Activated CD4-positive, CD25-positive, alpha-beta regulatory T cell treated with anti-CD3 and anti-CD28 coated beads, Interleukin-2, amount 50 U/mL, for 24 hours (primary cell): Measurements from ENCODE around the gene PCSK6.
A peak's percentile ranks its signal among the peaks of the same experiment; 100 is the strongest.

ENCODE experiments used
- ATAC-seq, 2 donors: fragments of 150-1000 bp; cut with Tn5 transposase; one replicate each; pipeline ENCODE4 v1.10.0; 2021; ENCODE audit warnings: mild to moderate bottlenecking in 1 of 2, moderate library complexity in 1 of 2

Gene PCSK6

DNA sequence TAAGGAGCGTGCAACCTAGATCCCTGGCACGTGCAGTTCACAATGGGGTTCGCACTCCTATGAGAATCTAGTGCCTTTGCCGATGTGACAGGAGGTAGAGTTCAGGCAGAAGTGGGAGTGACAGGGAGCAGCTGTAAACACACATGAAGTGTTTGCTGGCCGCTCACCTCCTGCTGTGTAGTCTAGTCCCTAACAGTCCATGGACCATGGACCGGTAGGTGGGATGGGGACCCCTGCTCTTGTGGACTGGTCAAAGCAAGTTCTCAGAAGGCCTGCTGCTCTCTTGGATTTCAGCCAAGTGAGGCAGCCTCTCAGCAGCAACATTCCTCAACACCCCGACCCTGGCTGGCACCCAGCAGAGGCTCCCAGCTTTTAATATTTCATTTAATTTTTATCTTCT, 136.3 kb downstream of the PCSK6 start:
- ATAC-seq = no peak

DNA sequence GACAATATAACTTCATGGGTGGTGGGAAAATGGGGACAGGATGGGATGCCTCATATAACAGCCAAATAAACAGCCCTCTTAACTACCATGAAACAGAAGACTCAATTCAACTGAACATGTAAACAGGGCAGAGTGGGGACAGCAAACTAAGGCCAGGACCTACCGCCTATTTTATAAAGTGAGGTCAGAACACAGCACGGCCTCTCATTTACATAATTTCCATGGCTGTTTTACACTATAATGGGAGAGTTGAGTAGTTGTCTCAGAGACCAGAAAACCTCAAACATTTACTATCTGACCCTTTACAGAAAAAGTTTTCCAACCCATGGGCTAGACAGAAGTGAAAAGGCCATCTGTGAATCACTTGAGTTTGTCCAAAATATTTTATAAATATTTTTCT, 137.8 kb downstream of the PCSK6 start:
- ATAC-seq = no peak

DNA sequence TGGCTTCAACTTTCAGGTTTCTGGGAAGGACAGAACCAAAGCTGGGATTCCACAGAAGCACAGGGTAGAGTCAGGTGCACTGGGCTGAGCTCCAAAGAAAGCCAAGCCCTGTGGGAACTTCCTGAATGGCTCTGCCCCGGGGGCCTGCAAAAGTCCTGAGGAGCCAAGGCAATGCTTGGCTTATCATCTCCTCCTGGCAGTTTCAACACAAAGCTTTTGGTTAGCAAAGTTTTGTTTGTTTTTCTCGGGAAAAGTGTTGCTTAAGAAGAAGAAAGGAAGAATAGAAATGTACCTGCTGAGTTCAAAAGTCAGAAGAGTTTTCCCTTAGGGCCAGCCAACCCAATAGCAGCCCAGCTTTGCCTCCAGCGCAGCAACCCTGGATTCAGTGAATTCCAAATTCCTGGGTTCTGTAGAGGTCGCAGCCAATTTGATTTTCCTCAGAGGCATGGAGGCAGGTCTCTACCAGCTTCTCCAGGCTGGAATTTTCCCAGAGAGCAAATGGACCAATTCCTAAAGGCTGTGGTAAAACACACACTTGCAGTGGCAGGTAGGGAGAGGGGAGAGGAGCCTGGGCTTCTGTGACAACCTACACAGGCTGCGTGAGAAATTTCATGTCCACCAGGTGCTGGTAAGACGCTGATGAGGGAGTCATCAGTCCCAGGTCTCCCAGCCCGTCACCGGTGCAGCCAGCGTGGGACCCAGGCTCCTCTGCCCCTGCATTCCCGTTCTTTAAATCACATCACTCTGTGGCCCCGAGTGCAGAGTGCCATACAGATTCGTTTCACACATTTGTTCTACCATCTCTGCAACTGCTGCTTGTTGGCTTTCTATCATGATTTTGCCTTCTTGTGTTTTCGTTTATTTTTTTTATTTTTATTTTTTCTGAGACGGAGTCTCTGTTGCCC, 140.2 kb downstream of the PCSK6 start:
- ATAC-seq = no peak

DNA sequence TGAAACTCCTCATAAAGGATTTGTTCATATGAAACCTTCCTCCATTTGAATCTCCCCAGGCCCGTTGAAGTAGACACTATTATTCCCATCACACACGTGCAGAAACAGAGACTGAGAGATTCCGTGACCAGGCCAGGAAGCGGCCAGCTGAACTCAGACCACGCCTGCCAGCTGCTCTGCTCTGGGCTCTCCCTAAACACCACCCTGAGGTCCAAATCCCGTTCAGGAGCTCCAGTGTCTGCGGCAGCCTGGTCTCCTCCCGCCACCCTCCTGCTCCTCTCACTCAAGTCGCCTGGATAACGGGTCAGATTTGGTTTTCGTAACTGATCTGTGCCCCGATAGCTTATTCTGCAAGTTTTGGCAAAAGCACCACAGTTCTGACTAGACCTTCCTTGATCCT, 140.9 kb downstream of the PCSK6 start:
- ATAC-seq = no peak

DNA sequence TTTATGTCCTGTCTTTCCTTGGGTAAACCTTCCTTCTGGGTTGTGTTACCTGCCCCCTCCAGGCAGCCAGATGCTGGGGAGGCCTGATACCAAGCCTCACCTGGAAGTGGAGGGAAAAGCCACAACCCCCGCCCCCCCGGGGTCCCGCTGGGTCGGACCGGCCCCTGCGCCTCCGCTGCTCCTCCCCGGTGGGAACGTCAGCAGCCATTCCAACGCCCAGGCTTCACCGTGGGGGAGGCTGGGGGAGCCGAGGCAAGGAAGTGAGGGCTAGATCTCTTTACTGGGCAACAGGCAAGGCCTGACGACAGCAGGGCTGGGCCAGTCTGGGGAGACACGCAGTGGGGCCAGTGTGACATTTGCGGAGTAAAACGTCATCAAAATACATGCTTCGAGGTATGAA, 141.5 kb downstream of the PCSK6 start:
- ATAC-seq = no peak

DNA sequence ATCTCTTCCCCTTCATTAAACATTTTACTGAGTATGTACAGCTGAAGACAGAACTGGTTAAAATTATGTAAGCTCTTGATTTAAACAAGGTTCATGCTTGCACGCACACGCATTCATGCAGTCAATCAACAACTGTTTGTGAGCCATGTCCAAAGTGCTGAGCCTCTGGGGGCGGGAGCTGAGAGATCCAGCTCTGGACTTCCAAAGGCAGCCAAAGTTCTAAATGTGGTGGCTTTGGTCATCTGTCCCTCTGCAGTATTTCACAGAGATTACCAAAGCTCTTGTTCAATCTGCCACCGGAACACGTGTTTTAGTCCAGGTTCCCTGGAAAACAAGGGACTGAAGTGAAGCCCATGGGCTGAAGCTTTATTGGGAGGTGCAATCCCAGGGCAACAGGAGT, 142.1 kb downstream of the PCSK6 start:
- no peak for ATAC-seq

DNA sequence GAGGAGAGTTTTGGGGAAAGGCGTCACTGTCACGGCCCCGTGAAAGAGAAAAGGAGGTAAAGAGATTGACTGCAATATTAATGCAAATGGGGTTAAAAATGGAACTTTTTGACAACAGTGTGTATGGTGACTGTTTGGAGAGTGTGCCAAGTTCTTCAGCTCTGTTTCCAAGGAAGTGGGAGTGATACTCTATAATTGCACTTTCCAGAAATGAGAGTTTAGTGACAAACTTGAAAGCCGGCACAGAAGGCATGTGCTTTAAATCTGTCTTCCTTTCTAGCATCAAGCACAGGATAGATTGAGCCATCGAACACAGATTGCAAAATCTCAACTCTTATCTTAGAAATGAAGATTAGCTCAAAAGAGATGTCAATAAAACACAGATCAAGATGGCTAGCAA, 142.6 kb downstream of the PCSK6 start:
- no peak for ATAC-seq

DNA sequence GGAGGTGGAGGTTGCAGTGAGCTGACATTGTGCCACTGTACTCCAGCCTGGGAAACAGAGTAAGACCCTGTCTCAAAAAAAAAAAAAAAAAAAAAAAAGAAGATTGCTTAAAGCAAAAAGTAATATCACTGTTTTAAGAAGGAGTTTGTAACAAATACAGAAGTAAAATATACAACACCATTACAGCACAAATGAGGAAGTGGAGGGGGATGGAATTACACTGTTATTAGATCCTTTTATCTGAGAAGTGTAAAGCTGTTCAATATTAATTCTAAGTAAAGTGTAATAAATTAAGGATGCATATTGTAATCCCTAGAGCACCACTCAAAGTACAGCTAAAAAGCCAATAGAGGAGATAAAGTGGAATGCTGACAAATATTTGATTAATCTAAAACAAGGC, 147.5 kb downstream of the PCSK6 start:
- no peak for ATAC-seq

DNA sequence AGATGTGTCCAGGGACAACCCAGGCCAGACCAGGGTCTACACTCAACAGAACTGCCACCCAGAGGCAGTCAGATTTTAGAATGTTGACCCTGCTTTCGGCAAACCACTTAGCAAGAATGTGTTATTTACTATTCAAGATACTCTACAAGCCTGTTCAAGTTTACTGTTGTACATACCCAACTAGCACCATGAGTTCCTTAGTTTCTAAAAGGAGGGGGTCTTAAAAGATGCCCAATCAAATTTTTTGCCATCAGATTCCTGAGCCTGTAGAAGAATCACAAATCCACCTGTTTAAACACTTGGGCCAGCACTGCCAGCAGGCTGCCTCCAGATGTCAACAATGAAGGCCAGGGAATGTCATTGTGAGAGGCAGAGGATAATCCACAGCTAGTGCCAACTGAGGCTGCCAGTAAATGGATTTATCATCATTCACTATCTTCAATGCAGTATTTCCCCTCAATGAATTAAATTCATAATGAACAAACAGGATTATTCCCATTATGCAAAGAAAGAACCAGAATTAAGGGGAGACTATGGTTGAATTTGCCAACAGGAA, 150.9 kb downstream of the PCSK6 start:
- ATAC-seq = no peak

DNA sequence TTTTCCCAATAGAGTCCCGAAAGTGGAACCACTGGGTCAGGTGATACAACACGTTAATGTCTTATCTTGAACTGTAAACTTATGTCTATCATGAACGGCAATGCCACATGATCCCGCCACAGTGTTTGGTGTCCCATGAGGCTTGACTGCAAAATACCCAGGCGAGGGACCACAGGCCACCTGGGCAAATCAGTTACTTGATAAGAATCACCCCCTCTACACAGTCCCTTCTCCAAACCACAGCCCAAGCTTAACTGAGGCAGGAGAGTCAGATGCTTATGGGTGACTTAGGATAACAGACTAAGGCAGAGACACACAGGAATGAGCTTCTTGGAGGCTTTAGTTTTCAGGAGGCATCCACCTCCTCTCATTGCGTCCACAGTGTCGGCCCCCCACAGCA, 151.5 kb downstream of the PCSK6 start:
- no peak for ATAC-seq

DNA sequence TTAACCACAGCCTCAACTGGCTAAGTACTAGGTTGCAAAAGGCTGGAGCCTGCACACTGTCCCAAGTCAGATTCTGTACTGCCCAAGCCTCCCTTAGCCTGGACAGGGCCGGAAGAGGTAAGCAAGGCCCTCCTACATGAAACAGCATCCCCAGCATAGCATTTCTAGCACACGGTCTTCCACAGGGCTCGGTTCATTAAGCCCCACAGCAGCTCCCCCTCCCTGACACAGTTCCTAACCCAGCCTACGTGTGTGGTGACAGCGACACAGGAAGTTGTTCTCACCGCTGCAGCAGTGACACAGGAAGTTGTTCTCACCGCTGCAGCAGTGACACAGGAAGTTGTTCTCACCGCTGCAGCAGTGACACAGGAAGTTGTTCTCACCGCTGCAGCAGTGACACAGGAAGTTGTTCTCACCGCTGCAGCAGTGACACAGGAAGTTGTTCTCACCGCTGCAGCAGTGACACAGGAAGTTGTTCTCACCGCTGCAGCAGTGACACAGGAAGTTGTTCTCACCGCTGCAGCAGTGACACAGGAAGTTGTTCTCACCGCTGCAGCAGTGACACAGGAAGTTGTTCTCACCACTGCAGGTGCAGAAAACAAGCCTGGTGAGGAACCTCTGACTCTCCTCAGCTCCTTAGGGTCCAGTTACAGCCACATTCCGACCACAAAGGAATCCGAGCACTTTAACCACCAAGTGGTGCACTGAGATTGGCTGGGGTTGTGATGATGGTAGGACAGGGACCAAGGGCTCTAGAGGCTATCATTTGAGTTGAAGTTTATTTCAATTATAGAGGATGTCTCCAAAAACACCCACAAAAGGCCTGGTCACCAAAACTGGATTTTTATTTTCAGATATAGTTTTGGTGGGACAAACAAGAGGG, 155.4 kb downstream of the PCSK6 start:
- ATAC-seq = peak; percentile 86 to 93

DNA sequence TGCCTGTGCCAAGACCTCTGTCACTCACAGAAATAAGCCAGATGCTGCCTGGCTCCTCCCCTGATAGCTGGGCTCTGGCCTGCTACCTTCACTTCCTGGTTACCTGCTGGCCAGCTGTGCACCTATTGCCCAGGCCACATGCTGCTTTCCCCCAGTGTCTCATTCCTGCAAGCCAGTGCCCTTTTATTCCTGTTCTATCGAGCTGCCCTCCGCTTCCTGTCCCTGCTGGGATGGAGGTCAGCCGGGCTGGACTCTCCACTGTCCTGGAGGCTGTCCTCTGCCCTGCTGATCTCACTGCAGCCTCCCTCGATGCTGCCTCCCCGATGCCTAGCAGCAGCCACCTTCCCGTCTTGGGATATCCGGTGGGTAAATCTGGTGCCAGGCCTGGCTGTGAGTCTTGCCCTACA, 157.4 kb downstream of the PCSK6 start:
- no peak for ATAC-seq

DNA sequence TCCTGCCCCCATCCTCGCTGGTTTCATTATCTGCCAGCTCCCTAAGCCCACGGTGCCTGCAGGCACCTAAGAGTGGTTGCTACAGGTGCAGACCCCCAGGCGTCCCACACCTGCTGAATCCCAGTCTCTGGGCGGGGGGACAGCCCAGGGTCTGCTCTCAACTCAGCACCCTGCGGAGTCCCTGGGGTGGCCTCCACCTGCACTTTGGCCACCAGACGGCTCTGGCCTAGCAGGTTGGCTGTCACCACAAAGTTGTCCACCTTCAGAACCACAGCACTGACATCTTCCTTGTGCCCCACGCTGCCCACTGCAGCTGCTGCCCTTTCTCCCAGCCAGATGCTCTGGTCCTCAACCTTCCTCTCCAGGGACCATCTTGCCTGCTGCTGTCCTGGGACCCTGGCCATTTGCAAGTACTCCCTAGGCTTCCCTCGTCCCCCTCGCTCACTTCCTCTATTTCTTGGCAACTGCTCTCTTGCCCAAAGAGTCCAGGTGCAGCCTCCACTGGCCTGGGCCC, 159.6 kb downstream of the PCSK6 start:
- no peak for ATAC-seq

DNA sequence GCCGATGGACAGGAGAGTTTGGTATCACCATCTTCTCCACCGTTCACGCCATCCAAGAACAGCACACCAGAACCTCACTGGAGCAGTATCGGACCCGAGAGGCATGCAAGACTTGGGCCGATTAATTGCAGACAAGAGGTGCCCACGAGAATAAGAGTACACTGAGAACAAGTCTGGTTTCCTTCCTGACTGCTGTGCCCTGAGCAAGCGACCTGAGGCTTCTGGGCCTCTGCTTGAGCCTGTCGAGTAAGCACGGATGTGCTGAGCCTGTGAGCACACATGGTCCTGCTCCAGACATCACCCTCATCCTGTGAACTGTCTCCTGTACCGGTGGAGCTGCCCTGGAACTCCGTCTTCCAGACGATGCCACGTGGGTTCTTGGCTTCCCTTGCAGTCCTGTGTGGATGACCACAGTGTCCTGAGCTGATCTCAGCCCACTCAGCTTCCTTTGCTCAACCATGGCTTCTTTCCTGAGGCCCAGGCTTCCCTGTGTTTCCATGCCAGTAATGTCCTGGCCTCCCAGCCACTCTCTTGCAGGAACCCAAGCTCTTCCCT, 160.1 kb downstream of the PCSK6 start:
- ATAC-seq = no peak

DNA sequence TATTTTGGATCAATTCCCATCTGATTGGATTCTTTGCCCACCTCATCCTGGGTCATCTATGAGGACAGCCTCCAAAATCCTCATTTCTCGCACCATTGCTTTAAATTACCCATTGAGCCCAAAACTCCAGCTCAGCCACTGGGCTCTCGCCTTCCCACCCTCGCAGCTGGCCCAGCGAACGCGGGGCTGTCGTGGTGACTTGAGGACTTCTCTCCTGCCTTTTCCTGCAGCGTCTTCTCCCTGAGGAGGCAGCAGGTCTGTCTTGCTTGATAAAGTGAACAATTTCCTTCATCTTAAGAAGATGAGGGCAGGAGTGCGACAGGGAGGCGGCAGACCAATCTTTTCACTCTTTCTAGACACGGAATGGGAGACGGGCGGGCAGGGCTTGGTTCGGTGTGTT, 161.5 kb downstream of the PCSK6 start:
- no peak for ATAC-seq

DNA sequence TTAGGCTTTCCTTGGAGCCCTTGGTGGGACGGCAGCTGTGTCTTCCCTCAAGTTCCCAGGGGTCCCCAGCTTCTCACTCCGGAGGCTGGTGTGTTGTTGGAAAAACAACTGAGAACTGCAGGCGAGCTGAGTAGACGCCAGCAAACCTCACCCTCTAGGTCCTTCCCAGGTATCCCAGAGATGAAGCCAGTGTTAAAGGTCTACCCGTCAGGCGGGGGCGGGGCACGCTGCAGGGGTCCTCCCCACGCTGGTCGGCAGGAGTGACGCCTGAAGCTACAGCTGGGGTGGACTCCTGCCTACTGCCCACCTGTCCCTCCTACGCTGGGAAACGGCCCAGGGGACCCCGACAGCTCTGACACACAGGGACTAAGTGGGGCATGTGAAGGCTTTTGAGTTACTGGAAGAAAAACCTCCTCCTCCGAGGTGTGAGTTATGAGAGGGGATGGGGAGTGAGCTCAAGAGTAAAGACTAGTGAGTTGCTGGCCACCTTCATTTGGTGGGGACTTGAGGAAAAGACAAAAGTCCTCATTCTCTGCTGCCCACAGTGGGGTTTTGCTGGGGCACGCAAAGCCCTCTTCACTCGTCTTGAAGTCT, 162.3 kb downstream of the PCSK6 start:
- ATAC-seq = no peak

DNA sequence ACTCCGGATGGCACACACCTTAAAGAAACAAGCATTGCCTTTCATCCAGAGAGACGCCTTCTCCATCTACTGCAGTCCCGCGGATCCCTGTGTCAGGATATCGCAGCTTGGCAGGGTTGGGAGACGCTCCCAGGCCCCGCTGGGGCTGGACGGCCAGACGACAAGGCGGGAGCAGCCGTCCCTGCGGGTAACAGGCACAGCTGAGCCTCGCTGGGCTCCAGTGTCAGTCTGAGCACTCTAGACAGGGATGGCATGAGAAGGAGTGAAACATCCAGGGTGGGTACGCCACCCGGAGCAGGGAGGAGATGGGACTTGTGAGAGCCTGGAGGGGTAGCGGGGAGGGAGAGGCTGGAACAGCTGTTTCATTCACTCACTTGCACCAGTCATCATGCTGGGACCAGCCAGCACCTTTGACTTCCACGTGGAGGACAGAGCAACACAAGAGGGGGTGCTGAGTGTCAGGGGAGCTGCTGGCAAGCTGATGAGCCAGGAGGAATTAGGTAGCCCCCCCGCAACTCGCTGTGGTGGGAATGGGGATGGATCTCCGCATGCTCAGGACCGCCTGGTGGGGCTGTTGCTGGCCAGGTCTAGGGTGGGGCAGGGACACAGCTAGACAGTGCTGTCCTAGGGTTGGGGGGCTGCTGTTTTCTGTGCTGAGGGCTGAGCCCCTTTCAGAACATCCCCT, 162.9 kb downstream of the PCSK6 start:
- ATAC-seq = no peak

DNA sequence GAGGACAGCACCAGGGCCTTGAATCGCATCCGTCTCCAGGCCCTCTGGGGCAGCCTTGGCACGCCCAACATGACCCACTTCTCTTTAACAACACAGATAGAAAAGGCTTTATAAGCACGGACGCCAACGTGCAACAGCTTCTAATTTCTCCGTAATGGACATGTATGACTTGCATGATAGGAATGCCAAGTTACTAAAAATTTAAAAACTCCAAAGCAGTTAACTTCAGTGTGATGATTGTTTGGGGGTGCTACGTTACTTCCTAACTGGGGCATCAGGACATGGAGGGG, 163.5 kb downstream of the PCSK6 start:
- no peak for ATAC-seq

DNA sequence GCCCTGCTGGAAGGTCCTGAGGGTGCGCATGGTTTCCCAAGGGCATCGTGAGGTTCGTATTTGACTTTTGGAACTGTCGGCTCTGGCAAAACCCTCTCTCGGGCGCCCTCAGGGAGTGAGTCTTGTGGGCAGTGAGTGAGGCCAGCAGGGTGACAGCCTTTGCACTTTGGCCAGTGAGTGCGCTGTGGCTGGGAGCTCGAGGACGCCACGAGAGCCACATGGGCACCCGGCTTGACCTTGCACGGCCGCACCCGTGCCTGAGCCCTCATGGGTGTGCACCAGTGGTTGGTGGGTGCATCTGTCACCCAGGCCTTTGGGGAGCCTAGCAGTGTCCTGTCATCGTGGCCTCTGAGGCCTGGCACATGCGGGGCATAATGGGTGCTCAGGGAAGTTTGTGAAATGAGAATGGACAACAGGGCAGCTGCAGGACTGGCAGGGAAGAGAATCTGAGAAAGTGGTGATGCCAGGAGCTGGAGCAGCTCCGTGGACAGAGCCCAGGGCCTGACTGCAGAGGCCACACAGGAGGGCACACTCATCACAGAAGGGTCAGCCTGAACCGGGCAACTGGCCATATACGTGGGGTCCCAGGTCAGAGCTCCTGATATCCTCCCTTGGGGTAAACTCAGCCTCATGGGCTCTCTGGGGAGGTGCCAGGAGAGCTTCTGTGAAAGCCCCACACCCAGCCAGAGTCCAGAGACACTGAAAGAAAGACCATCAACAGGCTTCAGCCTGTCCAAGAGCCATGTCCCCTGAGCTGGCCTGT, 164.1 kb downstream of the PCSK6 start:
- no peak for ATAC-seq

DNA sequence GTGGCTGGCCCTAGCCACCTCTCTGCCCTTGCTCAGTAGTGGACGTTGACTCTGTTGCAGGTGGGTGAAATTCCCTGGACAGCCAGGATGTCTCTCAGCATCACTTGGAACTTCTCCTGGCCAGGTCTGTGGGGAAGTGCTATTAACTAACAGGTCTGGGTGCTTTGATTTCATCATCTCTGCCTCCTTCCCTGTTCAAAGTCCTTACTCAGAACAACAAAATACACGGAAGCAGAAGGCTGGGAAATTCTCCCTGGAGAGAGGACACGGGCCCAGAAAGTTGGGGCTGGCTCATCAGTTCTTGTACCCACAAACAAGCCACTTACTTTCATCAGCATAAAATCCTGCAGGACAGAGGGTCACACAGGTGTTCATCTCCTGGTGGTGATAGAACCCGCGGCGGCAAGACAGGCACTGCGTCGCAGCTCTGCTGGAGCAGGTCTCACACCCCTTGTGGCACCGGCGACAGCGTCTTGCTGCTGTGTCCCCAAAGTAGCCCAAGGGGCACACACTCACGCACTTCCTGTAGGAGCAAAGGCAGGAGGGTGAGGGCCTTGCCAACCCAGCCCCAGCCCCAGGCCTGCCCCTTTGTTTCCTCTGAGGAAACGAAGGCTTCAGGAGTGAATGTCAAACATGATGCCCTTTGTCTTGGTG, 164.9 kb downstream of the PCSK6 start:
- ATAC-seq = no peak
